HG03575 (cell line): ENCODE data around the gene MRPL52.

Source experiments
- ATAC-seq: cut with Tn5 transposase; IDR thresholded peaks from one replicate; pipeline ENCODE4 v1.9.1; 2021; ENCODE audit not compliant: unreplicated experiment, insufficient number of reproducible peaks, low FRiP score; ENCODE audit errors: extremely low read depth

The MRPL52 gene

DNA sequence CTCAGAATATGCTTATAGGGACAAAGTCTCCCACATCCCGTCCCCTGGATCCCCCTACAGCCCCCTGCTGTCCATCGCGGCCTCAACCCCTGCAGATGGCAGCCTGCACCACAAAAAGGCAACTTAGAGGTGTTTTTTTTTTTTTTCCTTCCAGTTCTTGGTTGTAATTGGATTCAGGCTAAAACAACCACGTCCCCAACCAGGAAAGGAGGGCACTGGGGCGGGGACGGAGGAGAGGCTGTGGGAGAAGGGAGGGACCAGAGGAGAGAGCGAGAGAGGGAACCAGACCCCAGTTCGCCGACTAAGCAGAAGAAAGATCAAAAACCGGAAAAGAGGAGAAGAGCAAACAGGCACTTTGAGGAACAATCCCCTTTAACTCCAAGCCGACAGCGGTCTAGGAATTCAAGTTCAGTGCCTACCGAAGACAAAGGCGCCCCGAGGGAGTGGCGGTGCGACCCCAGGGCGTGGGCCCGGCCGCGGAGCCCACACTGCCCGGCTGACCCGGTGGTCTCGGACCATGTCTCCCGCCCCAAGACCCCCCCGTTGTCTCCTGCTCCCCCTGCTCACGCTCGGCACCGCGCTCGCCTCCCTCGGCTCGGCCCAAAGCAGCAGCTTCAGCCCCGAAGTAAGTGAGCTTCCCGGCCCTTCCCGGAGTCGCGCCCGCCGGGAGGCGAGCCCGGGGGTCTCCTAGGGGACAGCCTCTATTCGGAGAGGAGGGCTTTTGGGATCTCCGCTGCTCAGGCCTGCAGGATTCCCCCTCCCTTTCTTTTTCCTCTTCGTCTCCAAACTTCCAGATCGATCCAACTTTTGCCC is 6.8 kb downstream of the MRPL52 start, which contains the start of gene MMP14:
Gene MMP14 (plus strand): TSS at position 285 of the 813 bp plus-strand sequence. CDS start 233 bp downstream, at position 518.
- no peak for ATAC-seq

DNA sequence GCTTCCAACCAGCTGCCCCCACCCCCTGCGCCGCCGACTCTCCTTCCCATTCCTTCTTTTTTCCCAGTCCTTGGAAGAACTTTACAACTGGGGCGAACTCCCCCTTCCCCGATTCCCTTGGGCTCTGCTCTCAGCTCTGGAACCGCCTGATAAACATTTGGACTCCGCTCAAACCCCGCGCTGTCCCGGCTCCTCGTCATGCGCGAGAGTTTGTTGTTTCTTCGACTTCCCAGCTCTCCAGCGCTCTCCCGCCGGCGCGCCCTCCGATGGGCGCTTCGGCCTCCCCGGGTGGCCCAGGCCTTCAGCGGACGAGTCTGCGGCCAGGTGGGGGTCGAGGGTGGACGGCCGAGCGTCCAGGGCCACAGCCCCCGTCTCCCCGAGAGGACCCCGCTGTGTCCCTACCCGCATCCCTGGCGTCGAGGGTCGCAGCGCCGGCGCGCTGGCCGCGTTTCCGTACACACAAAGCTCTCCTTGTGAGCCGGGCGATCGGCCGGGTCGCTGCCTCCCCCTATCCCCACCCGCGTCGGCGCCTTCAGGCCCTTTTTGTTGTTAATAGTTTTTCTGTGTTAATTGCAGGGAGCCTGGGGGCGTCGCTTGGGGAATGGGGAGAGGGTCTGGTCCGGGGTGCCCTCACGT is 7.5 kb downstream of the MRPL52 start:
- ATAC-seq: no peak

DNA sequence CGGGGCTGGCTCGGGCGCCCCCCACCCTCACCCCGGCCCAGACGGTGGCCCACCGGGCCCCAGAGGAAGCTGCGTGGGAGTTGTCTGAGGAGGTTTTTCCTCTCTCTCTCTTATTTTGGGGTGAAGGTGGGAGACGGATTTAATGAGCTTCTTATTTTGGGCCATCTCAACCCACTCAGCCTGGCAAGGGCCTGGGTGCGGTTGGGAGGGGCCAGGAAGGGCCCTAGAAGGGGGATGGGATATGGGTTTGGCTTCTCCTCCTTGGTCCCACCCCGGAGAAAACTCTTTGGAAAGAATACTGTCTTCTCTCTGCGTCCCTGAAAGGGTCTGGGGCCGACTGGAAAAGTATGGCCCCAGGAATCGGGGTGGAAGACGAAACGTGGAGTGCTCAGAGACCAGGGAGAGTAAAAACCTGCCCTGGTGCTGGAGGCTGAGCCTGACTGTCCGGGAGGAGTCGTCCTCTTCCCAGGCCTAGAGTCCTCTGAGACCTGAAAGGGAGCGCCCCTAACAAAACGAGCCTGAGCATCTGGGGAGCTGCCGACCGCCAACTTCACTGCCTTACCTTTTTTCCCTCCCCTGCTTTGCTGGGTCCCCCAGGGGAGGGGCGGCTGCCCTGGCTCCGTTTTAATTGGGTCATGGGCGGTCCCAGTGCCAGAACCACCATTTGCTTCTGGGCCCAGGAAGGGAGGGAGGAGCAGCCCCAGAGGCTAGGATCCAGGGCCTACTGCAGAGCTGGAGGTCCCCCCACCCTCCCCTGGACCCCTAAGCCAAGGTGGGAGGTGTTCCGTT is 8.3 kb downstream of the MRPL52 start:
- ATAC-seq: no peak

DNA sequence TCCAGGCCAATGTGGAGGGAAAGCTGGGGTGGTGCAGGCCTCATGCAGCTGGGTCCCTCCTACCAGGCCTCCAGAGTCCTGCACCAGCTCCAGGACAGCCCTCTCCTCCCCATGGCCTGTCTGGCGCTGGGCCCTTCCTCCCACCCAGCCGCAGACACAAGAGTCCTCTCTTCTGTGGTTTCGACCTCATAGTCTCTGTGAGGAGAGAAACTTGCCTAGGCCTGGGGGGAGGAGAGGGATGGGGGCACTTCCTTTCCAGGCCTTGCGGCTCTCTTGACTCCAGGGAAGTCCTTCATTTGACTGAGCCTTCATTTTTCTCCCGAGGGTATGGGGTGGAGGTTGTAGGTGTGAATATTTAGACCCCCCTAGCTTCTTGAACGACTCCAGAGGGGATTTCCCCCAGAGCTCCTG is 8.9 kb downstream of the MRPL52 start:
- no peak for ATAC-seq

DNA sequence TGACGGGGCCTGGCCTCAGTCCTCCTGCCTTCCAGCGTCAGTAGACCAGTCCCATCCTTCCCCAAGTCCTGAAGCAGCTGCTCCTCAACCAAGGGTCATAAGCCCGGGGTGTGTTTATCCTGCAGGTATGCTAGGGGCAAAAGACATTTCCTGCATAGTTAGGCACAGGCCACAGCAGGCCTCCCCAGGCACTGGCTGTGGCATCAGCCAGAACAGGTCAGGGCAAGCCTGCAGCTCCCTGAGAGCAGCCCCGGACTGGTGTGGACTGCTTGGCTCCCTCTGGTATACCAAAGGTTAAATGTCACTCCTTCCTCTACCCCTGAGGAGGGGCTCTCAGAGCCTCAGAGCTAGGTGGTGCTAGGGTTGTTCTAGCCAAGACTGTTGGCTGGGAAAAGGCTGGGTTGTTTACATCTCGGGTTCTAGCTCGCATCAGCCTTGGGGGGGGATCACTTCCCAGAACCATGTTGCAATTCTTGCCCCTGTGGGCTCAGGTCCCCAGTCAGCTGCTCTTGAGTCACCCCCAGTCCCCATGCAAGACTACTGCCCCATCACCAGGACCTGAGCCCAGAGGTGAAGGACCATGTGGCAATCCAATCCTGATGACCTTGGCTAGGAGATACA is 9.6 kb downstream of the MRPL52 start:
- ATAC-seq: no peak

DNA sequence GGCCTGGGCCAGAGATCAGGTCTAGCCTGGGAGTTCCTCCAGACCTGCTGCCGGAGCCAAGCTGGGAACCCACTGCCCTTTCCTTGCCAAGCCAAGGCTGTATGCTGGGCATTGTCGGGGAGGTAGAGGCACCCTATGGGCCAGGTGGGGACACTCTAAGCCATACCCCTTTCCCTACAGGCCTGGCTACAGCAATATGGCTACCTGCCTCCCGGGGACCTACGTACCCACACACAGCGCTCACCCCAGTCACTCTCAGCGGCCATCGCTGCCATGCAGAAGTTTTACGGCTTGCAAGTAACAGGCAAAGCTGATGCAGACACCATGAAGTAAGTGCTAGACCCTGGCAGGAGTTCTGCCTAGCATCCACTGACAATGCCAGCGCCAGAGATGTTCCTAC is 11.6 kb downstream of the MRPL52 start:
- no peak for ATAC-seq

DNA sequence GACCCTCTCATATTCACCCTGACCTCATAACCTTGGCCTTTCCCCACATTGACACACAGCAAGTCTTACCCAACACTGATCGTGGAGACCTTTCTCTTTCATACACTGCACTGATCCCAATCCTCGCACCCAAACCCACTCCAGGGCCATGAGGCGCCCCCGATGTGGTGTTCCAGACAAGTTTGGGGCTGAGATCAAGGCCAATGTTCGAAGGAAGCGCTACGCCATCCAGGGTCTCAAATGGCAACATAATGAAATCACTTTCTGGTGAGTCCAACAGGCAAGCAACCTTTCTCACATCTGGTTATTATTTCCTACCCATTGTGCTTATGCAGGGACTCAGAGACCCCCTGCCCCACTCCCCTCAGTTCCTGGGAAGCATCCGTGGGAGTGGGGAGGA is 12.1 kb downstream of the MRPL52 start:
- ATAC-seq: no peak

DNA sequence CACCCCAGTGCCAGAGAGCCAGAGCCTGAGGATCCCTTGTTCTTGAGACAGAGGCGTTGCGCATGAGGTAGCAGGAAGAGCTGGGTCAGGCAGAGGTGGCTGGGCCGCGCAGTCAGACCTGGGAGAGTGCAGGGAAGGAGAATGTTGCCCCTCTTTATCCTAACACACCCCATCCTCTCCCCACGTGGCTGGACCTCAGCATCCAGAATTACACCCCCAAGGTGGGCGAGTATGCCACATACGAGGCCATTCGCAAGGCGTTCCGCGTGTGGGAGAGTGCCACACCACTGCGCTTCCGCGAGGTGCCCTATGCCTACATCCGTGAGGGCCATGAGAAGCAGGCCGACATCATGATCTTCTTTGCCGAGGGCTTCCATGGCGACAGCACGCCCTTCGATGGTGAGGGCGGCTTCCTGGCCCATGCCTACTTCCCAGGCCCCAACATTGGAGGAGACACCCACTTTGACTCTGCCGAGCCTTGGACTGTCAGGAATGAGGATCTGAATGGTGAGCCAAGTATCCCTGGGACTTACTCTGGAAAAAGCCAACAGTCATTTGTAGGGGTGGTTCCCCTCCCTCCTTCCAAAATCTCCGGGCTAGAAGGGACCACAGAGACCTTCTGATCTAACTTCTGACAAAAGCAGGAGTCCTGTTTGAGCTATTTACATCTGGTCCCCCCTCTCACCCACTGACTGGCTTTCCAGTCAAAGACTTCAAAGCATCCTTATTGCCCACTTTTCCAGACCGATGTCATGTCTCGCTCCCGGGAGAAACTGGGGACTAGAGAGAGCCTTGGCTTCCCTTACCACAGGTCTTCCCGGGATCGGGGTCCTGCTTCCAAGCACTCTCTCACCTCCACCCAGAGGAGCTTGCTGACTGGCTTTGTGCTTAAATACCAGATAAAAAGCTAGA is 12.8 kb downstream of the MRPL52 start:
- no peak for ATAC-seq

DNA sequence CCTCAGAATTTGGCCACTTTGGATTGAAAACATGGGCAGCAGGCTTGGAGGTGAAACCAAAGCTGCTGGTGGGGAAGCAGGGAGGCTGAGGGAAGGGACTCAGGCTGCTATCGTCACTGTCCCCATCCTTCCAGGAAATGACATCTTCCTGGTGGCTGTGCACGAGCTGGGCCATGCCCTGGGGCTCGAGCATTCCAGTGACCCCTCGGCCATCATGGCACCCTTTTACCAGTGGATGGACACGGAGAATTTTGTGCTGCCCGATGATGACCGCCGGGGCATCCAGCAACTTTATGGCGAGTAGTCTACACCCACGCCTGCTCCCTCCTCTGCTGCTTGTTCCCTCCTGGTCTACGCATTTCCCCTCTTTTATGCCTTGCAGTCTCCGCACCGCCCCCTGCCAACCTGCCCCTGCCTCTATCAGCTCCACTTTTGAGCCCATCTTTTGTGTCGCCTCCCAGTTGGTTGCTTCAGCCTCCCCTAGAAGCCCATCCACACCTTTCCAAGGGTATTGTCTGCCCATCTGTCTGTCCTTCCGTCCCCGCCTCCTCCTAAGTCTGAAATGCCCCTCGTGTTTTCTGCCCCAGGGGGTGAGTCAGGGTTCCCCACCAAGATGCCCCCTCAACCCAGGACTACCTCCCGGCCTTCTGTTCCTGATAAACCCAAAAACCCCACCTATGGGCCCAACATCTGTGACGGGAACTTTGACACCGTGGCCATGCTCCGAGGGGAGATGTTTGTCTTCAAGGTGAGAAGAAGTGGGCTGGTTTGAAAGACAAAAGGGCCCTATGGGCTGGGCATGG is 13.6 kb downstream of the MRPL52 start:
- no peak for ATAC-seq

DNA sequence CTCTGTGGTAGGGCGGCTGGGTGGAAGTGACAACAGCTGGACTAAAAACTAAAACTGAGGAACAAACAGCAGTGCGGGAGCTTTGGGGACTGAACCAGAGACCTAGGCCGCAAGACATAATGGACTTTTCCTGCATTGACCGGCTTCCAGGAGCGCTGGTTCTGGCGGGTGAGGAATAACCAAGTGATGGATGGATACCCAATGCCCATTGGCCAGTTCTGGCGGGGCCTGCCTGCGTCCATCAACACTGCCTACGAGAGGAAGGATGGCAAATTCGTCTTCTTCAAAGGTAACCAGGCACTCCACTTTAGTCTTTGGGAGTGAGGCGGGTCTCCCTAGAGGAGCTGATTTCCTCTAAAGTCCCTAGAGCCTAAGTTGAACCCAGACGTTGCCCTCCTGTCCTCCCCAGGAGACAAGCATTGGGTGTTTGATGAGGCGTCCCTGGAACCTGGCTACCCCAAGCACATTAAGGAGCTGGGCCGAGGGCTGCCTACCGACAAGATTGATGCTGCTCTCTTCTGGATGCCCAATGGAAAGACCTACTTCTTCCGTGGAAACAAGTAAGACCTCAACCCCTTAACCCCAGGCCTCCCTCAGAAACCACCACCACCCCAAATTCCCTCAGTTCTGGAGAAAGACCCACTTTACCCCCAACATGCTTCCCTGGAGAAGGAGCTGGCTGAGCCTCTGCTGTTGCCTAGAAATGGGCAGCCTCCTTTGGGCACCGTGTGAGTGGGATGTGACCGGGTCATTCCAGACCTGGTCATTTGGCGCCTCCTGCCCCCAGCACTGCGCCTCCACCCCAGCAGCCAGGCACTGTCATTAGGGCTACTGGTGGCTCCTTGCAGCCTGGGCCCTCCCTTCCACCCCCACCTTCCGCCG is 14.8 kb downstream of the MRPL52 start:
- ATAC-seq: no peak

DNA sequence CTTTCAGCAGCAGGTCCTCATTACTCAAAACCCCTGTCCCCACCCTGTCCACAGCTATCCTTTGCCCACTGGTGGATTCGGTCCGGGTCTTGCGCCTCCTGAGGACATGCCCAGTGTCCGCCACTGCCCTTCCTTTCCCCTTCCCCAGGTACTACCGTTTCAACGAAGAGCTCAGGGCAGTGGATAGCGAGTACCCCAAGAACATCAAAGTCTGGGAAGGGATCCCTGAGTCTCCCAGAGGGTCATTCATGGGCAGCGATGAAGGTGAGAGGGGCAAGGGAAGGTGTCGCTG is 15.4 kb downstream of the MRPL52 start:
- ATAC-seq: no peak

DNA sequence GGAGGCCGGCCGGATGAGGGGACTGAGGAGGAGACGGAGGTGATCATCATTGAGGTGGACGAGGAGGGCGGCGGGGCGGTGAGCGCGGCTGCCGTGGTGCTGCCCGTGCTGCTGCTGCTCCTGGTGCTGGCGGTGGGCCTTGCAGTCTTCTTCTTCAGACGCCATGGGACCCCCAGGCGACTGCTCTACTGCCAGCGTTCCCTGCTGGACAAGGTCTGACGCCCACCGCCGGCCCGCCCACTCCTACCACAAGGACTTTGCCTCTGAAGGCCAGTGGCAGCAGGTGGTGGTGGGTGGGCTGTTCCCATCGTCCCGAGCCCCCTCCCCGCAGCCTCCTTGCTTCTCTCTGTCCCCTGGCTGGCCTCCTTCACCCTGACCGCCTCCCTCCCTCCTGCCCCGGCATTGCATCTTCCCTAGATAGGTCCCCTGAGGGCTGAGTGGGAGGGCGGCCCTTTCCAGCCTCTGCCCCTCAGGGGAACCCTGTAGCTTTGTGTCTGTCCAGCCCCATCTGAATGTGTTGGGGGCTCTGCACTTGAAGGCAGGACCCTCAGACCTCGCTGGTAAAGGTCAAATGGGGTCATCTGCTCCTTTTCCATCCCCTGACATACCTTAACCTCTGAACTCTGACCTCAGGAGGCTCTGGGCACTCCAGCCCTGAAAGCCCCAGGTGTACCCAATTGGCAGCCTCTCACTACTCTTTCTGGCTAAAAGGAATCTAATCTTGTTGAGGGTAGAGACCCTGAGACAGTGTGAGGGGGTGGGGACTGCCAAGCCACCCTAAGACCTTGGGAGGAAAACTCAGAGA is 16.3 kb downstream of the MRPL52 start:
- ATAC-seq: no peak

DNA sequence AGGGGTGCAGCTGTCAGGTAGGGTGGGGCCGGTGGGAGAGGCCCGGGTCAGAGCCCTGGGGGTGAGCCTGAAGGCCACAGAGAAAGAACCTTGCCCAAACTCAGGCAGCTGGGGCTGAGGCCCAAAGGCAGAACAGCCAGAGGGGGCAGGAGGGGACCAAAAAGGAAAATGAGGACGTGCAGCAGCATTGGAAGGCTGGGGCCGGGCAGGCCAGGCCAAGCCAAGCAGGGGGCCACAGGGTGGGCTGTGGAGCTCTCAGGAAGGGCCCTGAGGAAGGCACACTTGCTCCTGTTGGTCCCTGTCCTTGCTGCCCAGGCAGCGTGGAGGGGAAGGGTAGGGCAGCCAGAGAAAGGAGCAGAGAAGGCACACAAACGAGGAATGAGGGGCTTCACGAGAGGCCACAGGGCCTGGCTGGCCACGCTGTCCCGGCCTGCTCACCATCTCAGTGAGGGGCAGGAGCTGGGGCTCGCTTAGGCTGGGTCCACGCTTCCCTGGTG is 17.2 kb downstream of the MRPL52 start:
- ATAC-seq: no peak

DNA sequence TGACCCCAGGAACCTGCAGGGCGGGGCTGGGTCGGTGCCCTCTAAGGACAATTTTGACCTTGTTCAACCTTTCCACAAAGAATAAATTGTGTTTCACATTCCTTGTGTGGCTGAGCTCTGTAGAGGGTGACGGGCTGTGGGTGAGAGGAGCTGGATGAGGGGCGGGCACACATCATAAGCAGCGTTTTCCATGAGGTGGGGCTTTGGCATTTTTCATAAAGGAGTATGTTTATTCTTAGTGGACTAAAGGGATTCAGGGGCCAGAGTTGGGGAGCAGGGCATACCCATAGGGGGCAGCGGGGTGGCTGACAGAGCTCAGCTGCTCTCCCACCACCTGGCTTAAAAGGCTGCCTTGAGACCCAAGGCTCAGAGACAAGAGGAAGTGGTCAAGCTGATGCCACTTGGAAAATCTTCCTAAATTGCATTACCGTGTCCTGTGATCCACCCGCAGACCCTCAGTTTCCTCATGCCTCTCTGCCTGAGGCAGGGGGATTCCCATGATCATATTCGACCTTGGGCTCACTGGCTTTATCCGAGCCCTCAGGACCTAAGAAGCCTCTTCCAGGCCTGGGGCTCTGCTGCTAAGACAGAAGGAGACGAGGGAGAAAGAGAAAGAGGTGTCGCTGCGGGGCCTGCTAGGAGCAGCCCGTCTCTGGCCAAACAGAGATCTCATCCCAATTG is 18.1 kb downstream of the MRPL52 start:
- ATAC-seq: no peak

DNA sequence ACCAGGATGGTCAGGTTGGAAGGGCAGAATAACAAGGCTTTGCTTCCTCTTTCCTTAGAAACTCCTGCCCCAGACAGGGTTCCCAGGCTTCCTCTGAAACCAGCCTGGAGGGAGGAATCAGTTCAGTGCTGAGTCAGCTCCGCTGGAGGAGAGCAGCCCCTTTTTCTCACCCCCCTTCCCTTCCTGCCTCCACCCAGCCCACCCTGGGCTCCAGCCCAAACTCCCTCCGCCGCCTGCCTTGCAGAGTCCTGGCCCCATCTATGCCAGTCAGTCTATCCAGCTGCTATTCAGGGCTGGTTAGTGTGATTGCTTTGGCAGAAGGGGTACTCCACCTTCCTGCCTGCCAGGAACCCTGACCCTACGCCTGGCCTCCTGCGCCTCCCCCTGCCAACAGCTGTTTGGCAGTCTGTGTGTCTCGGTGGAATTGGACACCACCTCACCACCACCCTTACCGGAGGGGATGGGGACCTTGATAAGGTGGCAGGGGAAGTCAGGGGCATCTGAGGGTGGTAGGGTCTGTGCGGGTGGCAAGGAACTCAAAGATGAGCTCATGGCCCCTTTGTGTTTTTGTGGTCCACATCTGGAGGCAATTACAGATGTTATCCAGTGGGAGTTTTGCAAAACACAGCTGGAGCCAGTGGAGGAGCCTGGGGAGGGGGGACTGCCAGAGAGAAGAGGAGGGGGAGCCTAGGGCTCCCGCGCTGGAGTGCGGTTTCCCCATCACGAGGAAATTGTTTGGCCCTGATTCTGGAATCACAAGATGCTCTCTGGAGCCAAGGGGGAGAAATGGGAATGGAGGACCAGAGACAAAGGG is 18.9 kb downstream of the MRPL52 start:
- ATAC-seq: no peak
